Measurements from ENCODE around the gene STARD7. TPM values are rescaled to one million over a fixed set of nuclear protein-coding genes. Genes with fewer than 3 reads are reported as not detected.
A peak's percentile ranks its signal among the peaks of the same experiment; 100 is the strongest.

STARD7 gene
- total RNA-seq, 1 donor from 2014 or later: 206 TPM

DNA sequence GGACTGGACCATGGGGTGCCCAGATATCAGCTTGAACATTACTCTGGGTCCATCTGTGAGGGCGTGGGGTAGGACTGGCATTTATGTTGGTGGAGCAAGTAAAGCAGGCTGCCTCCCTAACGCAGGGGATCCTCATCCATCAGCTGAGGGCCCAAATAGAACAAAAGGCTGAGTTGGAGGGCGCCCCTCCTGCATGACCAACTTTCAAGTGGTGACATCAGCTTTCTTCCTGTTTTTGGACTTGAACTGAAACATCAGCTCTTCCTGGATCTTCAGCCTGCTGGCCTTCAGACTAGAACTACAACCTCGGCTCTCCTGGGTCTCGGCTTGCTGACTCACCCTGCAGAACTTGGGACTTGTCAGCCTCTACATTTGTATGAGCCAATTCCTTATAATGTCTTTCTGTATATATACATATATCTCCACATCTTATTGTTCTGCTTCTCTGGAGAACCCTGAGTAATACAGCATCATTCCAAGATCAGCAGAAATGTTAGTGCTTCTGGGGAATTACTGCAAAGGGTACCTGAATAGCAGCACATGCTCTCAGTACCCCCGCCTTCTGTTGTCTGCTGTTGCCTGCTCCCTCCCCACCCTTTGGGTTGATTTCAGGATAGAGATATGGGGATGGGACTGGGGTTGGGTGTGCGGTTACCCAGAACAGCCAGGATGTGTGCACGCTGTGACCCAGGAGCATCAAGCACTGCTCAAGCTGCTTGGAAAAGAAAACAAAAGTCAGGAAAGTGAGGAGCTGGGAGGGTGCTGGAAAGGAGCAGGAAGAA lies 37.2 kb upstream of the STARD7 start:
- H3K27me3 Mint-ChIP-seq (ENCODE audit: low read depth): no peaks in the 10 kb centered on the region
- intact Hi-C loops (cut with micrococcal nuclease): no loop called here
- H3K9me3 Mint-ChIP-seq: peaks cover 4% of the 10 kb centered on the region
- peaks cover 48% of the 10 kb centered on the region for H3K4me1 Mint-ChIP-seq (ENCODE audit: low read depth)
- no peak overlapping the region for H3K4me3 Mint-ChIP-seq (ENCODE audit: low read depth)
- DNase-seq (ENCODE audit: low spot score): no peak
- H3K27ac Mint-ChIP-seq: peak overlapping the region; percentile 72
- peaks cover 39% of the 10 kb centered on the region for H3K36me3 Mint-ChIP-seq (ENCODE audit: low read depth)

DNA sequence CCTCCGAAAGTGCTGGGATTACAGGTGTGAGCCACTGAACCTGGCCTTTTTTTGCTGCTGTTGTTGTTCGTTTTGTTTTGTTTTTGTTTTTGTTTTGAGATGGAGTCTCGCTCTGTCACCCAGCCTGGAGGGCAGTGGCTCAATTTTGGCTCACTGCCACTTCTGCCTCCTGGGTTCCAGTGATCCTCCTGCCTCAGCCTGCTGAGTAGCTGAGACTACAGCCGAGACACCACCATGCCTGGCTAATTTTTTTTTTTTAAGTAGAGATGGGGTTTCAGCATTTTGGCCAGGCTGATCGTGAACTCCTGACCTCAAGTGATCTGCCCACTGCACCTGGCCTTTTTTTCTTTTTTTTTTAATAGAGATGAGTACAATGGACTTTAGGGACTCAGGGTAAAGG lies 35.2 kb upstream of the STARD7 start:
- H3K4me1 Mint-ChIP-seq (ENCODE audit: low read depth): peaks cover 48% of the 10 kb centered on the region
- intact Hi-C loops (cut with micrococcal nuclease): loop anchor here (5.0 kb wide), 1 partner anchor 97 kb away; the partner anchor contains the start of gene DUSP2
- H3K9me3 Mint-ChIP-seq: peaks cover 4% of the 10 kb centered on the region

DNA sequence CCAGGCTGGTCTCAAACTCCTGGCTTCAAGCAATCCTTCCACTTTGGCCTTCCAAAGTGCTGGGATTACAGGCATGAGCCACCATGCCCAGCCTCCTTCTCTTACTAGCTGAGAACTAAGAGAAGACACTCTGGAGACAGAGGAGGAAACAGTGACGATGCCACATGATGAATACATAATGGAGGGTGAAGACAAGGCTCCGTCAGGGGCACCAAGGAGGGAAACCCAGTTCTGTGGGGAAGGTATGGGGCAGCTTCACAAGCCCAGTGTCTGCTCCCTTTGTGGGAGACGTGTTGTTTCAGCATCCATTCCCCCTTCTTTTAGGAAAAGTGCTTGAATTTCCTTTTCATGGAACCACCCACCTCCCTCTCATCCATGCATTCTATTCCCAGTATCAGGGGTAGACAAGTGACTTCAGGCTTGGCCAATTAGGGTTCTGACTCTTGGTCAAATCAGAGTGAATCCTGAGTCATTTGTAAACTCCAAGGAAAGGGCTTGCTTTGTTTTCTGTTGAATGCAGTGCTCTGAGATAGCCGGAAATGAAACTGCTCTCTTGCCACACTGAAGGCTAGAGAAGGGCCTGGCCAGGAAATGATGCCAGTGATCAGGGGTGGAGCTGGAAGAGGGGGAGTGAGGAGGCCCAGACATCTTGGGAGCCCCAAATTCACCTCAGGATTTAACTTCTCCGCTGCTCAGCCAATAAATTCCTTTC lies 33.4 kb upstream of the STARD7 start:
- Mint-ChIP-seq H3K4me3 (ENCODE audit: low read depth) (peak overlapping the region; percentile 62), H3K4me1 (ENCODE audit: low read depth) (peaks cover 46% of the 10 kb centered on the region), H3K27ac (peak overlapping the region; percentile 92), H3K9me3 (peaks cover 4% of the 10 kb centered on the region), H3K27me3 (ENCODE audit: low read depth) (no peaks in the 10 kb centered on the region), H3K36me3 (ENCODE audit: low read depth) (peaks cover 34% of the 10 kb centered on the region)
- peak; percentile 57 for DNase-seq (ENCODE audit: low spot score)
- intact Hi-C loops (cut with micrococcal nuclease): loop anchor here (1.0 to 5.0 kb wide), 3 partner anchors 23 to 95 kb away; partner anchors contain the start of genes DUSP2, STARD7 and TMEM127

More for the DNA sequence above, 35.2 kb upstream of the STARD7 start:
- Mint-ChIP-seq H3K27ac (no peak overlapping the region), H3K4me3 (ENCODE audit: low read depth) (no peak overlapping the region), H3K36me3 (ENCODE audit: low read depth) (peaks cover 36% of the 10 kb centered on the region), H3K27me3 (ENCODE audit: low read depth) (no peaks in the 10 kb centered on the region)
- no peak for DNase-seq (ENCODE audit: low spot score)

DNA sequence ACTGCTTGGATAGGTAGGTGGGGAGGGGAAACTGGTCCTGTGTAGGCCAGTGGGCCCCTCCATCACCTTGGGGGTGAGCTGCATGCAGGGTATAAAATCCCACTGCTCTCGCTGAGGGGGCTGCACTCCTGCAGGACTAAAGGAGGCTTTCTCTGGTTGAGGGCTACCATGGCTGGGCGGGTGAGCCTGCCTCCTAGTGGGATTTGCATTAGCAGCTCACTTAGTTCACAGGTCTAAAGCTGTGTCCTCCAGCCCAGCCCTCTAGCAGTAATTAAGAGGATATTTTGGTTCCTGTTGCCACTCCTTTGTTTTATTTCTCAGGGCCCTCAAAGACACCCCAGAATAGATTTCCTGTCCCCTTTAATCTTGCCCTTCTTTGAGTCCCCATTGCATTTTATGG lies 32.6 kb upstream of the STARD7 start:
- no peaks in the 10 kb centered on the region for H3K27me3 Mint-ChIP-seq (ENCODE audit: low read depth)
- DNase-seq (ENCODE audit: low spot score): no peak
- H3K4me3 Mint-ChIP-seq (ENCODE audit: low read depth): no peak overlapping the region
- H3K9me3 Mint-ChIP-seq: peaks cover 4% of the 10 kb centered on the region
- H3K4me1 Mint-ChIP-seq (ENCODE audit: low read depth): peaks cover 39% of the 10 kb centered on the region
- H3K27ac Mint-ChIP-seq: peak overlapping the region; percentile 92
- H3K36me3 Mint-ChIP-seq (ENCODE audit: low read depth): peaks cover 27% of the 10 kb centered on the region
- intact Hi-C loops (cut with micrococcal nuclease): loop anchor here (5.0 kb wide), 1 partner anchor 94 kb away; the partner anchor contains the start of gene DUSP2

- Mint-ChIP-seq H3K36me3 (ENCODE audit: low read depth) (peaks cover 20% of the 10 kb centered on the region), H3K4me3 (ENCODE audit: low read depth) (no peak overlapping the region), H3K4me1 (ENCODE audit: low read depth) (peaks cover 32% of the 10 kb centered on the region), H3K27me3 (ENCODE audit: low read depth) (no peaks in the 10 kb centered on the region), H3K9me3 (no peaks in the 10 kb centered on the region), H3K27ac (peak overlapping the region; percentile 63)
- DNase-seq (ENCODE audit: low spot score): no peak
- intact Hi-C loops (cut with micrococcal nuclease): loop anchor here (5.0 kb wide), 1 partner anchor 93 kb away; the partner anchor contains the start of gene DUSP2
These were observed 31.9 kb upstream of the STARD7 start for GRCh38 chr2:96240341-96241038.

- Mint-ChIP-seq H3K27ac (peak overlapping the region; percentile 33), H3K36me3 (ENCODE audit: low read depth) (peaks cover 17% of the 10 kb centered on the region), H3K4me3 (ENCODE audit: low read depth) (no peak overlapping the region), H3K27me3 (ENCODE audit: low read depth) (no peaks in the 10 kb centered on the region), H3K4me1 (ENCODE audit: low read depth) (peaks cover 29% of the 10 kb centered on the region), H3K9me3 (no peaks in the 10 kb centered on the region)
- intact Hi-C loops (cut with micrococcal nuclease): loop anchor here (5.0 kb wide), 1 partner anchor 93 kb away; the partner anchor contains the start of gene DUSP2
- DNase-seq (ENCODE audit: low spot score): no peak
These were observed 31.2 kb upstream of the STARD7 start for GRCh38 chr2:96239745-96240264.

GRCh38 chr2:96239091-96239490 lies 30.5 kb upstream of the STARD7 start:
- peaks cover 27% of the 10 kb centered on the region for H3K4me1 Mint-ChIP-seq (ENCODE audit: low read depth)
- intact Hi-C loops (cut with micrococcal nuclease): no loop called here
- peaks cover 10% of the 10 kb centered on the region for H3K36me3 Mint-ChIP-seq (ENCODE audit: low read depth)
- DNase-seq (ENCODE audit: low spot score): no peak
- H3K27ac Mint-ChIP-seq: no peak overlapping the region
- H3K9me3 Mint-ChIP-seq: no peaks in the 10 kb centered on the region
- no peak overlapping the region for H3K4me3 Mint-ChIP-seq (ENCODE audit: low read depth)
- H3K27me3 Mint-ChIP-seq (ENCODE audit: low read depth): no peaks in the 10 kb centered on the region

GRCh38 chr2:96238266-96238665 lies 29.6 kb upstream of the STARD7 start:
- H3K36me3 Mint-ChIP-seq (ENCODE audit: low read depth): peaks cover 10% of the 10 kb centered on the region
- no peak overlapping the region for H3K4me3 Mint-ChIP-seq (ENCODE audit: low read depth)

DNA sequence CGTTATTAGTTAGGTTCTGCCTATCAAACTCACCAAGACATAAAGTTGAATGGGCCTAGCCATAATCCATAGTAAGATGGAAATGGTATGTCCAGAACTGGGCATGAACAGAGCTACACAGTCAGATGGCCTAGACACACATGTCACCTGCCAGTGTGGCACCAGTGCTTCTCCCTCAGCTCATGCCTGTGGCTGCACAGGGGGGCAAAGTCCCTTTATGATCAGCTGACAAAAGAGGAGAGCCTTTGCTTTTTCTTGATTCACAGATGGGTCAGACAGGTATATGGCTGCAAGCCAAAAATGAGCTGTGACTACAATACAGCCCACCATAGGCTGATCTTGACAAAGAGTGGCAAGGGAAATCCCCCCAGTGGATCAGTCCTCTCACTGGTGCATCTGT lies 28.3 kb upstream of the STARD7 start:
- no peaks in the 10 kb centered on the region for H3K9me3 Mint-ChIP-seq
- peaks cover 4% of the 10 kb centered on the region for H3K36me3 Mint-ChIP-seq (ENCODE audit: low read depth)
- intact Hi-C loops (cut with micrococcal nuclease): no loop called here
- H3K4me3 Mint-ChIP-seq (ENCODE audit: low read depth): no peak overlapping the region
- no peaks in the 10 kb centered on the region for H3K27me3 Mint-ChIP-seq (ENCODE audit: low read depth)
- no peak overlapping the region for H3K27ac Mint-ChIP-seq
- no peak for DNase-seq (ENCODE audit: low spot score)
- H3K4me1 Mint-ChIP-seq (ENCODE audit: low read depth): peaks cover 13% of the 10 kb centered on the region

More at GRCh38 chr2:96238266-96238665, 29.6 kb upstream of the STARD7 start:
- intact Hi-C loops (cut with micrococcal nuclease): no loop called here
- H3K27me3 Mint-ChIP-seq (ENCODE audit: low read depth): no peaks in the 10 kb centered on the region
- peaks cover 27% of the 10 kb centered on the region for H3K4me1 Mint-ChIP-seq (ENCODE audit: low read depth)
- H3K9me3 Mint-ChIP-seq: no peaks in the 10 kb centered on the region
- DNase-seq (ENCODE audit: low spot score): no peak
- H3K27ac Mint-ChIP-seq: no peak overlapping the region

DNA sequence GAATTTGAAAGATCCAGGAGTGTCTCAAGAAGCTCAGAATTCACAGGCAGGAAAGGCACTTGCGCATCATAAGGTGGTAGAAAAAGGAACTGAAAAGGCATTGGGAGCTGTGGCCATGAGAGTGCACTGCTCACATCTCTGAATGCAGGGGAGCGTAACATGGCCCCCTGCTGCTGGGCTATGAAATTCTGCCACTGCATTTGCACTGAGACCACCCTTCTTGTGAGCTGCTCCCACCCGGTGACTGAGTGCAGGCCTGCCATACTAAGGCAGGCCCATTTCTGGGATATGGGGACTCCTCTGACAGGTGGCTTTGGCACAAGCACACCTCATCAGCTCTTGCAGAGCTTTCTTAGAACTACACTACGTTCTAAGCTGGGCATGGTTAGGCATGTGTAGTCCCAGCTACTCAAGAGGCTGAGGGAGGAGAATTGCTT lies 25.3 kb upstream of the STARD7 start:
- intact Hi-C loops (cut with micrococcal nuclease): no loop called here
- Mint-ChIP-seq H3K27ac (no peak overlapping the region), H3K4me1 (ENCODE audit: low read depth) (peaks cover 3% of the 10 kb centered on the region), H3K9me3 (no peaks in the 10 kb centered on the region), H3K27me3 (ENCODE audit: low read depth) (no peaks in the 10 kb centered on the region), H3K36me3 (ENCODE audit: low read depth) (no peaks in the 10 kb centered on the region), H3K4me3 (ENCODE audit: low read depth) (no peak overlapping the region)
- DNase-seq (ENCODE audit: low spot score): no peak

DNA sequence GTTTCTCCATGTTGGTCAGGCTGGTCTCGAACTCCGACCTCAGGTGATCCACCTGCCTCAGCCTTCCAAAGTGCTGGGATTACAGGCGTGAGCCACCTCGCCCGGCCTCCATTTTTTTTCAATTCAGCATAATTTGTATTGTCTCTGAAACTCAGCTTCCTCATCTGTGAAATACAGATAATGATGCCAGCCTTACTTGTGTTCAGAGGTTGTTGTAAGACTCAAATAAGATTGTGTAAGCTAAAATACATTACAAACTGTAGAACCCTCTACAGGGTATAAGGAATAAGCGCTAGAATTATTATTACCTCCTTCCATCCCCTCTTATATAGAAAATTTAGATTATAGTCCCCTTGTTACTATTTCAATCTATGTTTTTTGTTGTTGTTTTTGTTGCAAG lies 24.8 kb upstream of the STARD7 start:
- Mint-ChIP-seq H3K4me3 (ENCODE audit: low read depth) (no peak overlapping the region), H3K27me3 (ENCODE audit: low read depth) (no peaks in the 10 kb centered on the region), H3K9me3 (no peaks in the 10 kb centered on the region), H3K4me1 (ENCODE audit: low read depth) (peaks cover 3% of the 10 kb centered on the region), H3K36me3 (ENCODE audit: low read depth) (no peaks in the 10 kb centered on the region), H3K27ac (no peak overlapping the region)
- no peak for DNase-seq (ENCODE audit: low spot score)
- intact Hi-C loops (cut with micrococcal nuclease): no loop called here

DNA sequence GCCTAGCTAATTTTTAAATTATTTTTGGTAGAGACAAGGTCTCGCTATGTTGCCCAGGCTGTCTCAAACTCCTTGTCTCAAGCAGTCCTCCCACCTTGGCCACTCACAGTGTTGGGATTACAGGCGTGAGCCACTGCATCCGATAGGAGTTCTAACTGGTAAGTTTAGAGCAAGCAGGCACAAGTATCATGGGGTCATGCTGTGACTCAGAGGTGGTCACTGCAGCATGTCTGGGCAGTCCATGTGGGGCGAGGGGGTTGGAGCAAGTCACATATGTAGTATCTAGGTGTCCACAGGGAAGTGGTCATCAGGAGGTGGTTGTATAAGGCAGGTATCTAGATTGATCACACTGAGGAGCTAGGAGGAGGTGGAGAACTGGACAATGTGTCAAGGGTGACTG lies 22.7 kb upstream of the STARD7 start:
- DNase-seq (ENCODE audit: low spot score): no peak
- Mint-ChIP-seq H3K27me3 (ENCODE audit: low read depth) (no peaks in the 10 kb centered on the region), H3K36me3 (ENCODE audit: low read depth) (no peaks in the 10 kb centered on the region), H3K27ac (no peak overlapping the region), H3K9me3 (no peaks in the 10 kb centered on the region), H3K4me3 (ENCODE audit: low read depth) (no peak overlapping the region), H3K4me1 (ENCODE audit: low read depth) (no peaks in the 10 kb centered on the region)
- intact Hi-C loops (cut with micrococcal nuclease): no loop called here

Measured in activated T-helper 2 cell treated with anti-CD3 and anti-CD28 coated beads, Interferon-gamma antibody, Interleukin-2, Interleukin-4, amounts not matched to agents 10 μg/mL and 5 μg/mL and 100 μg/mL, durations not matched to agents 14 hours and 24 hours and 36 hours (primary cell).